CD4-positive, alpha-beta T cell treated with Interleukin-1 beta for 1 hour (primary cell): ENCODE data around the gene DSC3.
"Not testable (repeated sequence)": the region's sequence is repeated elsewhere in the genome, so short reads cannot be mapped to it uniquely, and the experiment has no call there.

Experiments used
- DNase-seq, 2 donors: peaks; one replicate each; pipeline ENCODE4 v3.0.0-alpha.2; 2020 to 2022

DSC3 gene

GRCh38 chr18:31040686-31041270, 1.8 kb downstream of the DSC3 start:
- no peak for DNase-seq

GRCh38 chr18:31039426-31039825, 3.1 kb downstream of the DSC3 start:
- DNase-seq: no peak

GRCh38 chr18:31037686-31038085, 4.9 kb downstream of the DSC3 start:
- not testable (repeated sequence) for DNase-seq

- no peak for DNase-seq
Observed at GRCh38 chr18:31034541-31034940, 8.0 kb downstream of the DSC3 start.

- DNase-seq: no peak
Observed at GRCh38 chr18:31030574-31031278, 11.8 kb downstream of the DSC3 start.

GRCh38 chr18:31015715-31016434, 26.7 kb downstream of the DSC3 start:
- DNase-seq: no peak

- DNase-seq: not testable (repeated sequence)
Observed at GRCh38 chr18:31011455-31011854, 31.1 kb downstream of the DSC3 start.

- no peak for DNase-seq
Observed at GRCh38 chr18:31010601-31011000, 31.9 kb downstream of the DSC3 start.

- DNase-seq: no peak
Observed at GRCh38 chr18:30999887-31000628, 42.5 kb downstream of the DSC3 start.

- no peak for DNase-seq
Observed at GRCh38 chr18:30999186-30999585, 43.4 kb downstream of the DSC3 start.

GRCh38 chr18:30997223-30997622, 45.3 kb downstream of the DSC3 start:
- DNase-seq: no peak

- no peak for DNase-seq
Observed at GRCh38 chr18:30992231-30992630, 50.3 kb downstream of the DSC3 start.

GRCh38 chr18:30991397-30991796, 51.1 kb downstream of the DSC3 start:
- no peak for DNase-seq

- DNase-seq: no peak
Observed at GRCh38 chr18:30989141-30989540, 53.4 kb downstream of the DSC3 start.

GRCh38 chr18:30988440-30988839, 54.1 kb downstream of the DSC3 start:
- no peak for DNase-seq

- no peak for DNase-seq
Observed at GRCh38 chr18:30987467-30988241, 54.9 kb downstream of the DSC3 start.

- DNase-seq: no peak
Observed at GRCh38 chr18:30985753-30986152, 56.8 kb downstream of the DSC3 start.

GRCh38 chr18:30982285-30982992, 60.1 kb downstream of the DSC3 start:
- no peak for DNase-seq

GRCh38 chr18:30978091-30978490, 64.5 kb downstream of the DSC3 start:
- not testable (repeated sequence) for DNase-seq

GRCh38 chr18:30971338-30971956, 71.1 kb downstream of the DSC3 start:
- no peak for DNase-seq

- no peak for DNase-seq
Observed at GRCh38 chr18:30970196-30970816, 72.2 kb downstream of the DSC3 start.
